DMS153 treated with DMSO at 0.1 percent for 48 hours (cell line): Measurements from ENCODE around the gene AP1S3.
A peak's percentile ranks its signal among the peaks of the same experiment; 100 is the strongest.
"Not testable (repeated sequence)": the region's sequence is repeated elsewhere in the genome, so short reads cannot be mapped to it uniquely, and the experiment has no call there.

Experiments used
- DNase-seq: peaks from one replicate; lab custom pipeline; 2025; ENCODE audit not compliant: unreplicated experiment; lab: John Stamatoyannopoulos, UW

The AP1S3 gene

GRCh38 chr2:223837287-223838061 is at the start of gene AP1S3:
AP1S3 (minus strand) TSS chr2:223837582; CDS start chr2:223837450, 132 bp downstream.
- peak; percentile 76 for DNase-seq

GRCh38 chr2:223887127-223887526 is 49.7 kb upstream of the AP1S3 start:
- DNase-seq: no peak

GRCh38 chr2:223886726-223887125 is 49.3 kb upstream of the AP1S3 start:
- no peak for DNase-seq

GRCh38 chr2:223884399-223884798 is 47.0 kb upstream of the AP1S3 start:
- DNase-seq: no peak

- DNase-seq: no peak
Observed at GRCh38 chr2:223882715-223883114, 45.3 kb upstream of the AP1S3 start.

- no peak for DNase-seq
Observed at GRCh38 chr2:223880796-223881195, 43.4 kb upstream of the AP1S3 start.

- no peak for DNase-seq
Observed at GRCh38 chr2:223877721-223878410, 40.5 kb upstream of the AP1S3 start.

- DNase-seq: no peak
Observed at GRCh38 chr2:223873672-223874071, 36.3 kb upstream of the AP1S3 start.

- not testable (repeated sequence) for DNase-seq
Observed at GRCh38 chr2:223872772-223873171, 35.4 kb upstream of the AP1S3 start.

GRCh38 chr2:223871661-223872060 is 34.3 kb upstream of the AP1S3 start:
- not testable (repeated sequence) for DNase-seq

GRCh38 chr2:223870840-223871611 is 33.6 kb upstream of the AP1S3 start:
- no peak for DNase-seq

GRCh38 chr2:223868005-223868404 is 30.6 kb upstream of the AP1S3 start:
- no peak for DNase-seq

- no peak for DNase-seq
Observed at GRCh38 chr2:223865907-223866508, 28.6 kb upstream of the AP1S3 start.

- no peak for DNase-seq
Observed at GRCh38 chr2:223865124-223865523, 27.7 kb upstream of the AP1S3 start.

GRCh38 chr2:223863491-223863890 is 26.1 kb upstream of the AP1S3 start:
- DNase-seq: no peak

GRCh38 chr2:223860809-223861738 is 23.7 kb upstream of the AP1S3 start:
- DNase-seq: no peak

GRCh38 chr2:223859070-223859469 is 21.7 kb upstream of the AP1S3 start:
- DNase-seq: no peak

GRCh38 chr2:223856584-223856983 is 19.2 kb upstream of the AP1S3 start:
- no peak for DNase-seq

- no peak for DNase-seq
Observed at GRCh38 chr2:223856021-223856420, 18.6 kb upstream of the AP1S3 start.

- DNase-seq: no peak
Observed at GRCh38 chr2:223855426-223855825, 18.0 kb upstream of the AP1S3 start.
